Osteoblast (primary cell): ENCODE measurements around the gene PARM1. TPM values are rescaled to one million over a fixed set of nuclear protein-coding genes. Genes with fewer than 3 reads are reported as not detected.

ENCODE experiments used
- DNase-seq: peaks from one replicate; pipeline ENCODE4 v3.0.0; 2011; ENCODE audit warnings: low spot score, mixed read lengths; ENCODE audit not compliant: insufficient read length; ENCODE audit errors: missing footprints
- H2AFZ ChIP-seq: 2 replicates; pipeline ENCODE4 v1.6.0; 2011; ENCODE audit warnings: mild to moderate bottlenecking, low read length
- H3K27ac ChIP-seq: 2 replicates; pipeline ENCODE4 v1.5.1; 2011; ENCODE audit warnings: mild to moderate bottlenecking, low read depth, low read length, moderate library complexity
- H3K27me3 ChIP-seq: 2 replicates; pipeline ENCODE4 v1.6.0; 2012; ENCODE audit warnings: mild to moderate bottlenecking, control low read depth, inconsistent platforms, low read length, moderate library complexity; ENCODE audit not compliant: insufficient read depth
- H3K36me3 ChIP-seq: 2 replicates; pipeline ENCODE4 v1.5.1; 2011; ENCODE audit warnings: mild to moderate bottlenecking, low read length, control low read depth, moderate library complexity; ENCODE audit not compliant: insufficient read depth
- H3K4me1 ChIP-seq: 2 replicates; pipeline ENCODE4 v1.5.1; 2011; ENCODE audit warnings: mild to moderate bottlenecking, low read length, control low read depth, moderate library complexity; ENCODE audit not compliant: insufficient read depth
- H3K4me2 ChIP-seq: 2 replicates; pipeline ENCODE4 v1.6.0; 2011; ENCODE audit warnings: mild to moderate bottlenecking, low read length; ENCODE audit not compliant: insufficient read depth
- H3K4me3 ChIP-seq: fragments of 200-600 bp; sonication (generic); 3 replicates; pipeline ENCODE4 v1.5.1; 2012; ENCODE audit warnings: mild to moderate bottlenecking, low read length, inconsistent platforms; ENCODE audit not compliant: insufficient read depth
- H3K79me2 ChIP-seq: 2 replicates; pipeline ENCODE4 v1.6.0; 2012; ENCODE audit warnings: mild to moderate bottlenecking, low read length, control low read depth, inconsistent platforms; ENCODE audit not compliant: insufficient read depth
- H3K9me3 ChIP-seq: 2 replicates; pipeline ENCODE4 v1.5.1; 2011; ENCODE audit warnings: low read depth, low read length, control low read depth
- H4K20me1 ChIP-seq: 2 replicates; pipeline ENCODE4 v1.6.0; 2012; ENCODE audit warnings: mild to moderate bottlenecking, low read length, control low read depth; ENCODE audit not compliant: insufficient read depth
- total RNA-seq: library from RNA; depleted of rRNA; stranded (reverse); fragments of >200 nt; gene quantifications from 2 replicates; pipeline ENCODE4 v1.2.3, GENCODE V29; 2012
- TF ChIP-seq, protein P1 (sequence below): IDR thresholded peaks from 2 replicates; pipeline ENCODE4 v1.5.1; 2011; ENCODE audit warnings: mild to moderate bottlenecking, low read depth, low read length, moderate library complexity; ENCODE audit errors: extremely low read depth

Gene PARM1
- total RNA-seq, 1 donor: not detected

DNA sequence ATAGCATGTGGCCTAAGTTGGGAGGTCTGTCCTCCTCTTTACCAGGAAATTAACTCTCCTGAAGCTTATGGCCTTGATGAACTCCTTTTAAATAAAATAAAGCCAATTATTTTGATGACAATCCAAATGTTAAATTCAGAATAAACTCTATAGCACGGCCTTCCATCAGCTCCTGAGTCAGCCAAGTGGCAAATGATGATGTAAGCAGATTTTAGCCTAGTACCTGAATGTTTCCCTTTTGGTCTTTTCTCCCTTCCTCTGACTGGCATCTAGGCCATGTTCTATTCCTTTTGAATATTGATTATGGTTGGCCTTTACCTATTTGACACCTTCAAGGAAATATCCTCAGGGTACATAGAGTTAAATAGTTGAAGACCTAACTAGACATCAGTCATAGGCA lies 76.2 kb downstream of the PARM1 start:
- H2AFZ ChIP-seq: no peak overlapping the region
- H3K4me2 ChIP-seq: no peak overlapping the region
- H3K9me3 ChIP-seq: no peaks in the 10 kb centered on the region
- no peak overlapping the region for H3K4me3 ChIP-seq
- no peaks in the 10 kb centered on the region for H3K36me3 ChIP-seq
- H3K79me2 ChIP-seq: no peaks in the 10 kb centered on the region
- H3K27ac ChIP-seq: no peak overlapping the region
- H3K27me3 ChIP-seq: no peaks in the 10 kb centered on the region
- TF ChIP-seq, protein P1, sequence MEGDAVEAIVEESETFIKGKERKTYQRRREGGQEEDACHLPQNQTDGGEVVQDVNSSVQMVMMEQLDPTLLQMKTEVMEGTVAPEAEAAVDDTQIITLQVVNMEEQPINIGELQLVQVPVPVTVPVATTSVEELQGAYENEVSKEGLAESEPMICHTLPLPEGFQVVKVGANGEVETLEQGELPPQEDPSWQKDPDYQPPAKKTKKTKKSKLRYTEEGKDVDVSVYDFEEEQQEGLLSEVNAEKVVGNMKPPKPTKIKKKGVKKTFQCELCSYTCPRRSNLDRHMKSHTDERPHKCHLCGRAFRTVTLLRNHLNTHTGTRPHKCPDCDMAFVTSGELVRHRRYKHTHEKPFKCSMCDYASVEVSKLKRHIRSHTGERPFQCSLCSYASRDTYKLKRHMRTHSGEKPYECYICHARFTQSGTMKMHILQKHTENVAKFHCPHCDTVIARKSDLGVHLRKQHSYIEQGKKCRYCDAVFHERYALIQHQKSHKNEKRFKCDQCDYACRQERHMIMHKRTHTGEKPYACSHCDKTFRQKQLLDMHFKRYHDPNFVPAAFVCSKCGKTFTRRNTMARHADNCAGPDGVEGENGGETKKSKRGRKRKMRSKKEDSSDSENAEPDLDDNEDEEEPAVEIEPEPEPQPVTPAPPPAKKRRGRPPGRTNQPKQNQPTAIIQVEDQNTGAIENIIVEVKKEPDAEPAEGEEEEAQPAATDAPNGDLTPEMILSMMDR: no peak
- no peaks in the 10 kb centered on the region for H4K20me1 ChIP-seq
- DNase-seq: no peak
- no peaks in the 10 kb centered on the region for H3K4me1 ChIP-seq

DNA sequence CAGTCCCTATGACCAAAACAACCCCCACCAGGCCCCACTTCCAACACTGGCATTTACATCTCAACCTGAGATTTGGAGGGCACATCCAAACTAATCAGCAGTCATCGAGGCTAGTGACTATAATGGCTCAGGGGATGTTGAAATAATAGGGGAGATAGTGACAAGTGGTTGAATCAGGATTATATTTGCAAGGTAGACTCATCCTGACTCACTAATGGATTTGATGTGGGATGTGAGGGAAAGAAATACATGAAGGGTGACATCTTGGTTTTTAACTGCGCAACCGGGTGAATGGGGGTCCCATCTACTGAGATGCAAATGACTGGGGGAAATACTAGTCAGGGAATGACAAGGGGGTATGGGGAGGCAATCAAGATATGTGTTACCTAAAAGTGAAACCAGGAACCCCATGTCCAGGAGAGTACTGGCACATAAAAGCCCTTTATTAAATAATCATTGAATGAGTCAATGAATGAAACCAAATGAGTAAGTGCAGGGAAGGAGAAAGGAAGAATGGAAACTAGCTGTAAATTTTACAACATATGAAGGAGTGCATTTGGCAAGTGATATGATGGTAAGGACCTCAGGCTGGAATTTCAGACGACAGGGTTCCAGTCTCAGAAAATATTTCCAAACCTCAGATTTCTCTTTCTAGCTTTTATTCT lies 78.3 kb downstream of the PARM1 start:
- no peak for DNase-seq

DNA sequence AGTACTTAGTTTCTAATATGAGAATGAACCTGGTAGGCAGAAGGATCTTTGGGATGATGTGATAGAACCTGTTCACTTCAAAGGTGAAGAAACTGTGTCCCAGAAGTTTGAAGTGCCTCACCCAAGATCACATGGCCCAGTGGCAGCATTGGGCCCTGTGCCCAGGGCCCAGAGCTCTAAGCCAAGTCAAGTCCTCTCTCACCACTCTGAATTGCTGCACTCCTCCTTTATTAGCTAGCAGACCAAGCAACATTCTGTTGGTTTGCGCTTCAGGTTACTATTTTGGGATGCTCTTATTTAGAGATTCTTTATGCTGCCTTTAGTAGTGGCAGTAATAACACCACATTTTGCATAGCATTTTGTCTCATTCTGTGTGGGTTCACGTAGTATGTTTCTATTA lies 82.7 kb downstream of the PARM1 start:
- TF ChIP-seq, protein P1: no peak
- H3K4me2 ChIP-seq: no peak overlapping the region
- H4K20me1 ChIP-seq: no peaks in the 10 kb centered on the region
- H3K27me3 ChIP-seq: no peaks in the 10 kb centered on the region
- no peak overlapping the region for H3K27ac ChIP-seq
- no peak for DNase-seq
- H3K9me3 ChIP-seq: peaks cover 2% of the 10 kb centered on the region
- H3K36me3 ChIP-seq: no peaks in the 10 kb centered on the region
- no peaks in the 10 kb centered on the region for H3K79me2 ChIP-seq
- no peak overlapping the region for H3K4me3 ChIP-seq
- H2AFZ ChIP-seq: no peak overlapping the region
- H3K4me1 ChIP-seq: no peaks in the 10 kb centered on the region

More for the DNA sequence above, 78.3 kb downstream of the PARM1 start:
- TF ChIP-seq, protein P1: no peak
- Histone ChIP-seq H3K4me3 (no peak overlapping the region), H4K20me1 (no peaks in the 10 kb centered on the region), H3K4me2 (no peak overlapping the region), H2AFZ (no peak overlapping the region), H3K27ac (no peak overlapping the region), H3K79me2 (no peaks in the 10 kb centered on the region), H3K9me3 (no peaks in the 10 kb centered on the region), H3K27me3 (no peaks in the 10 kb centered on the region), H3K4me1 (no peaks in the 10 kb centered on the region), H3K36me3 (no peaks in the 10 kb centered on the region)

DNA sequence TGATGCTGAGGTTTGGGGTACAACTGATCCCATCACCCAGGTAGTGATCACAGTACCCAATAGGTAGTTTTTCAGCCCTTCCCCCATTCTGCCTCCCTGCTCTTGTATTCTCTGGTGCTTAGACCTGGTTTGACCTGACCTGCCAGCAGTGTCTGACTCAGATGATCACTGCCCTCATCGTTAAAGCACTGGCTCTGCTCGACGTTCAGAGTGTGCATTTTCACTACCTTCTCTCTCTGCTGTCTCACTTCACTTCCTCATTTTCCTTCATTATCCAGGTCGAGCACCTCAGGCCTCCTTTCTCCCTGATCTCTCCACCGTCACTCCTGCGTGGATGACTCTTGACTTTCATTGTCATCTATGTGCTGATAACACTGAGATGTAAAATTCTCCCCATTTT lies 83.6 kb downstream of the PARM1 start:
- Histone ChIP-seq H3K4me3 (no peak overlapping the region), H3K36me3 (no peaks in the 10 kb centered on the region), H2AFZ (no peak overlapping the region), H3K27ac (no peak overlapping the region), H3K4me2 (no peak overlapping the region), H3K9me3 (peaks cover 2% of the 10 kb centered on the region), H4K20me1 (no peaks in the 10 kb centered on the region), H3K4me1 (no peaks in the 10 kb centered on the region), H3K27me3 (no peaks in the 10 kb centered on the region), H3K79me2 (no peaks in the 10 kb centered on the region)
- TF ChIP-seq, protein P1: no peak
- DNase-seq: no peak
